AML-193 (cell line): ENCODE data around the gene LBX1.

Experiments used
- DNase-seq, 2 experiments: peaks; one replicate each; lab custom pipeline; 2025; lab: John Stamatoyannopoulos, UW

LBX1 gene

DNA sequence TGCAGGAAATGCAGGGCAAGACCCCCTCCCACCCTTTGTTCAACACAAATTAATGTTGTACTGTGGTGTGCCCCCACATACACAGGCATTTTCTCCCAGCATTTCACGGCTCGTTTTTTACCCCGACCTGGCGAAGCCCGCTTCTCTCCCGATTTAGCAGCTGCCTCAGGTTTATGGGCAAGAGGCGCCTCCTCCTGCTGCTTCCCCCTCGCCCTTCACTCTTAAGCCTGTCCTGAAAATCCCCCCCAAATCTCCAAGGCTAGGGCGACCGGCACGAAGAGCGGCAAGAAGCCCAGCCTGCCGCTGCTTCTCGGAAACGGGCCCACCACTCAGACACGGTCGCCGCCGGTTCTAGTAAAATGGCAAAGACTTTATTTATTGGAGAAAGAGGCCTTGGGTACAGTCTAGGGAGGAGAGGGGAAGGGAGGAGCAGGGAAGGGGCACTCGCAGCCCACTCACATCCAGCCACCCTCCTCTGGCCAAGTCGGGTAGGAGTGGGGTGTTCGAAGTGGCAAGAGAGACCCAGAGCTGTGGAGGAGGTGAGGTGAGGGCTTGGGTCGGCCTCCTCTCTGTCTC, 3.3 kb downstream of the LBX1 start:
- DNase-seq, result no peak

DNA sequence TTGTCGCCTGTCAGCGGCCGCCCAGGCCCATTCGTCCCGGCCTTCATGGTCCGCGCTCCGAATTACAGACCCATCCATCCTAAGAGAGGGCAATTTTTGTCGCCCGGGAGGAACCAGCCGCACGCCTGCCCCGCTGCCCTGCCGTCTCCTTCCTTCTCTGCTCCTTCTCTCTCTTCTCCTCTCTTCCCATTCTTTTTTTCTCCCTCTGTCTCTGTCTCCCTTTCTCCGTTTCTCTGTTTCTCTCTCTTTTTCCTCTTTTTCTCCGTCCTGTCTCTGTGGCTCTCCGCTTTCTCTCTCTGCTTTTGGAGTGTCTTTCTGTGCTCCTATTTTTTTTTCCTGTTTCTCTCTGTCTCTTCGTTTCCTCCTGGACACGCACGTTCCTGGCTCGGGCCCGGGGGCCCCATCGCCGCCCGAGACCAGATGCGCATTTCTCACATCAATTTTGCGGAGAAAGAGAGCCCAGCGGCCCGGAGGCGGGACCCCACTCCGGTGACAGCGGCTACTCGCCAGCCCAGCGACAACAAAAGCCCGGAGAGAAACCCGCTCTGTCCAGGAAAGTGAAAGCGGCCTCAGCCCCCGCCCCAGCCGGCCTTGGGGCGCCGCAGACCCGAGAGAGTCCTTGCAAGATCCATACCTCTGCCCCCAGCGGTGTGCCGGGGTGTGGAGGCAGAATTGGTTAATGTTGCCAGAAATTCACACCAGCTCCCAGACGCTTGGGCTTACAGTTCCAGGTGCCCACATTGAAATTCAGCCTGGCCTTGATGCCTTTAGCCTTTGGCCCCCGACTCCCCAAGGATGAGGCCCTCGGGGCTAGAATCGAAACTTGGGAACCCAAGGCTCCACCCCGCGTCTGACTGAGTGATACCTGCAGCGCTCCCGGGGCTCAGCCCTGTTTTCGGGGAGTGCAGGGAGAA, 4.1 kb downstream of the LBX1 start:
- no peak for DNase-seq

DNA sequence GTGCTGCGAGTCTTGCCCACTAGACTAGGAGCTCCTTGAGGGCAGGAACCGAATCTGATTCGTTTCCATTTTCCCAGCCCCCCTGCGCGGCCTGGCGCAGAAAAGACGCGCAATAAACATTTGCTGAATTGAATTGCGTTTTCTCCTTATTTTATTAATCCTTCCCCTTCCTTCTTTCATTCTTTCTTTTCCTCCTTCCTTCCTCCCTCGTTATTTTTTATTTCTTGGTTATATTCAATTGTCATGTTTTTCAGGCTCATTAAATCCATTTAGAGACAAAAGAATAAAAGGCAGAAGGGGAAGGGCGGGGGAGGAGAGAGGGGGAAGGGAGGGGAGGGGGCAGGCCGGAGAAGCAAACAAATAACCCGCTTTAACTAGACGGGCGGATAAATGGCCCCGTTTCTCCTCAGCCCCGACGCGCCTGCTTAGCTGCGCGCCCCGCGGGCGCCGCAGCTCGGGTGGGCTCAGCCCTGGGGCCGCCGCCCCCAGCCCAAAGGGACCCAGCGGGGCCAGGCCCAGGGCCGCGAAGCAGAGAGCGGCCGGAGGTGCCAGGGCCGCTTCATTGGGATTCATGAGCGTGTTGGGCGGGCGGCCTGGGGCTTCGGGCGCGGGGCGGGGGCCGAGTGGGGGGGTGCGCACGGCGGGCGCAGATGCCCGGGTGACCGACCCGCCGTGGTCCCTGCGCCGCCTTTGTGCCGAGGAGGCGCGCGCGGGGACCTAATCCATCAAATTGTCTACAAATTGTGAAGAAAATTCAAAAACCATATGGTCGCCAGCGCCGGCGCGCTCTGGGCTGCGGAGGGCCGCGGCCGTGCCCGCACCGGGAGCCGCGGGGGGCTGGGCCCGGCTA, 5.0 kb downstream of the LBX1 start:
- no peak for DNase-seq

DNA sequence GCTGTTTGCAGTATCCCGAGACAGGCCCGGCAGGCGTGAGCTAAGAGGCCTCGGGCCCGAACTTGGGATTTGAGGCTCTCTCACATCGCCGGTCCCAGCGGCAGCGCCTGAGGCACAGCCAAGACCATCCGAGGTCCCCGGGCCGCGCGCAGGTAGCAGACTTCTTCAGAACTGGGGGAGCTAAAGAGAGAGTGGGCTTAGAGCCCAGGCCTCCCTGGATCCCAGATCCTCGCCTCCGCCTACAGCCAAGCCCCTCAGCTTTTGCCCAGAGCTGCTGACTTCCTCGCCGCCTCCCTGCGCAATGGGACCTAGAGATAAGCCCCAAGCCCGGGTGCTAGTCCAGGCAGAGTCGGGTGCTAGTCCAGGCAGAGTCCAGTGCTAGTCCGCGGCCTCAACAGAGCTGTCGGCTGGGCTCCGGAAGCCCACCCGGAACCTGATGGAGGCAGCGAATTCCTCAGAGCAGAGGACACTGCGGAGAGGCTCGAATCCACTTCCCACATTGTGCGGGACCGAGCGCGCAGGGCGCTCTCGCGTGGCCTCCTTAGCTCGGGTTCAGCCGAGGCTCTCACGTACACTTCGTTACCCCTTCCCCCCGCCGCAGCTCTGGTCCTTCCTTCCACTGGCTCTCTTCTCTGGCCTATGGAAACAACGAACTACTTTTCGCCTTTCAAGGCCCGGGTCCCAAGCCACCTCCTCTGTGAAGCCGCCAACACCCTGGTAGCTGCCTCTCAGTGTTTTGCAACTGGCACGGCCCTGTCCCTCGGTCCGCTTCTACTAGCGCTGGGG, 5.8 kb downstream of the LBX1 start:
- no peak for DNase-seq

DNA sequence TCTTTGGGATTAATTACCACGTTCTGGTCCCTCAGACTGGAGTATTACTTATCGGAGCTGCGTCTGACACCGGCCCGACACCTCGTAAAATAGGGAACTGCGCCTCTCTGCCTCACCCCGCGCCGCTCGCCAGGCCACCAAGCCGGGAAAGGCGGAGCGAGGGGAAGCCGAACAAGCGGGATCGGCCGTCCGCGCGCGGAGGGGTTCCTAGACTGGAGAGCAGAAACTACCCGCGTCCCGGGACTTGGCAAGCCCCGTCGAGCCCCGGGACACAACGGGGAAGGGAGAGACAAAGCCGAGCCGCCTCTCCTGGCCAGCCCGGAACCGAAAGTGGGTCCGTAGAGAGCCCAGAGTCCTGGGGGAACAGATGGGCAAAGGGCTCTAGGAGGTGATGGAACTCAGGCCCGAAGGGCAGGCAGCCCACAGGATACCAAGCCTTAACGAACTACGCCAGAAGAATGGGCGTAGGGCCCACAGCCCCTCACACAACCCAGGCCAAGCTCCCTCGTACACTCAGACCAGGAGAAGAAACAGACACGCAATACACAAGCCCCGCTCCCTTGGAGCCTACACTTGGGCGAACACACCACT, 6.5 kb downstream of the LBX1 start:
- DNase-seq, result no peak

DNA sequence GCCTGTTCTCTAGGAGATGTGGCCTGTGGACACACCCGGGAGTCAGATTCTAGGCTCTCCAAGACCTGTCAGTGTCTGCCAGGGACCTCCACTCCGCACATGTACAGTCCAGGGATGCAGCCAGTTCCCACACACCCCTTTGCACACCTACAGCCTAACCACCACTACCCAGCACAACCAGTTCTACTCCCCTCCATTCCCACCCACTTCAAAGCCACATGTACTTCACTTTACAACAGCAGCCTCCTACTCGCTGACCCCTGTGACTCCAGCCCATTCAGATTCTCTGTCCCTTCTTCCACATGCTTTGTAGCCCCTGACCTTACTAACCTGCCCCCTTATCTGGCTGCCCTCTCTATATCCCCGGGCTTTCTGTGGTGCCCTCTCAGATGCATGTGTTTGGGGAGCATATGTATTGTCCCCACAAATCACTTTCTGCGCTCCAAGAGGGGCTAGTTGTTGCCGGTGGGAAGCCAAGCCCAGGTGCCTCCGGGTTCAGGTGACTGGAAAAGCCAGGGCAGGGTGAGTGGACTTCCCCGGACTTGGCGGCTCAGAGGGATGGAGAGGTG, 7.2 kb downstream of the LBX1 start:
- DNase-seq, result no peak

DNA sequence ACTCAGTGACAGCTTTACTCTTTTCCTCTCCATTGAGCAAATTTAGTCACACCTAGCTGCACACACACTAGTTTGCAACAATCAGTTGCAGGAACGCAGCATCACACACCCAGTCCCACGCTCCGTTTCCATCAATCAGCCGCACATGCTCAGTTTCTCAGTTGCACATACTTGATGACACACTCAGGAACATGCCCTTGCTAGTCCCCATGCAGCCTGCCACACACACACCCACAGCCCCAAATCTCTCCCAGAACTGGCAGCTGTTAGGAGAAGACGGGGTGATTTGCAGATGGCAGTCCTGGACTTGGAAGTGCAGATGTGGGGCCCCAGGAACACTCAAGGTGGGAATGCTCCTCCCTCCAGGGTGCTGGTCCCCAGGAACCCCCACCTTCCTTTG, 7.7 kb downstream of the LBX1 start:
- DNase-seq, result no peak

DNA sequence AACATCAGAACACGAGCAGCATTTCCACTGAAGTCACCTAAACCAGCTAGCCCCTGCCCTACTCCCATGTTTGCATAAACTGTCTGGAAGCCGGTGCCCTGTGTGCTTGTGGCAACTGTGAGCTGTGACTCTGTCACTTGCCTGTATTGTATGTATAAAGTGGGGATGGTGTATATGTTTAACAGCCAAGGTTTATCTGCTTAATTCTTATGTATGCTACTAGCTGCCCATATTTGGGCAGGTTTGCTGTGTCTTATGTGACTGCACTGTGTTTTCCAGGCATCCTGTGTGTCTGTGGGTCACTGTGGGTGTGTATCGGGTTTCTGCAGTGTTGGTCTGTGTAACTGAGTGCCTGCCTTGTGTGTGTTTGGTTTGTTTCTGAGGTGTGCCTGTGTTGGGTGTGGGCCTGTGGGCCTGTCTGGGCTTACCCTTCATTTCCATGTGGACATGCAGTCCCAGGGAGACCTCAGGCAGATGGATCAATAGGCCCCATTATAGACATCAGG, 9.3 kb downstream of the LBX1 start:
- DNase-seq, result no peak

DNA sequence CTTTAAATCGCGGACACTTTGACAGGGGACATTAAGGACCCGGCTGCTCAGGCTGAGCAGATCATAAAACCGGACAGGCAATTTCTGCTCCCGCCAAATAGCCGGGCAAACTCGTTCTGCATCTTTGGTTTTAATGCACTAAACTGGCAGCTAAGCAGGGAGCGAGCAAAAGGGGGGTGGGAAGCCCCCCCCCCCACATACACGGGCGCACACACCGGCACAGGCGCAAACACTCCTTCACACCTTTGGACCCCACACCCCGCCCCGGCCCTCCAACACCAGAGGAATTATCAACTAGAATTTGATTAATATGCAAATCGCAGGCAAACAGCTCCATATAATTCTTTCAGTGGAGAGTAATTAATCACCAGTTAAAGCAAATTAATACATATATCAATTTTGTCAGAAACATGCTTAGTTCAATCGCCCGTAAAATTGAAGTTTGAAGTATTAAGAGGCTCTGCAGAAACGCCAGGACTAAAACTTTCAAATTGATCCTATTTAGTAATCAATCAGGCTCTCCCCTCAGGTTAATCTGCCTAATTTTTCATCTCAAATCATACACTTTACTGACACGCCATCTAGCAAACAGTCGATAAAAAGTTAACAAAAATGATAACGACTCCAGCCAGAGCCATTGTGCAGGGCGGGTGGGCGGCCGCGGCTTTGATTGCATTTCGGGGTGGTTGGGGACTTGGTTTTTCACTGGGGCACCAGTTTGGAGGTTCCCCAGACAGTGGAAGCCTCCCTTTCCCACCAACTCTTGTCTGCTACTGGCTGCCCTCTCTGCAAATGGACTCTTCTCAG, 9.9 kb downstream of the LBX1 start:
- DNase-seq, result no peak

DNA sequence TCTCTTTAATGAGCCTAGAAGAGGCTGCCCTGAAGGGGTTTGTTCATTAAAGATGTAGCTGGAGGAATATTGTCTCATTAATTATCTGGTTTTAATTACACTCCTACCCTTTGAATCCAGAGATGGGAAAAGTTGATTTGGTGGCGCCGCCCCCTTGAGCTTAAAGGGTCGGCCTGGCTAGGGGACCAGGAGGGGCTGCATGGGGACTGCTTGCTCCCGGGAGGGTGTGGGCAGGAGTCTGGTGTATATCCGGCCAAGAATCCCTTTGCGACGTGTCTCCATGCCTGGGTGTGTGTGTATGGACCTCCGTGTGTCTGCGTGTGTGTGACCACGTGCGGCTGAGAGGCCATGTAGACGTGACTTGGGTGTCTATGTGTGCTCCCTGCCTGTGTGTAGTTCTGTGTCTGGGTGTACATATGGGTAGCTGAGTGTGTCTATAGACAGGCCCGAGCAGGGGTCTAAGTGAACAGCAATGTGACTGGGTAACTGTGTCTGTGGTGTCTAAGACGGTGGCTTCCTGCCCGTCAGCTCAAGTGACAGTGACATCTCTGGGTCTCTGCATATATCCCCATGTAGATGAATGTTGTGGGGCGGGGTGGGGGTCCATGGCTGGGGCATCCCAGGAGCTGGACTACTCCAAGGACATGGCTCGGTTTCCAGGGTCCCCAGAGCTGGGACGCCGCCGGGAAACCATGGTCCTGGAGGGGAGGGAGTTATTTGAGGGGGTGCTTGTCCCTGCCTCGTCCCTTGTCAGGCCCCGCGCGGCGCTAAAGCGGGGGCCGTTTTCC, 10.7 kb downstream of the LBX1 start:
- no peak for DNase-seq

DNA sequence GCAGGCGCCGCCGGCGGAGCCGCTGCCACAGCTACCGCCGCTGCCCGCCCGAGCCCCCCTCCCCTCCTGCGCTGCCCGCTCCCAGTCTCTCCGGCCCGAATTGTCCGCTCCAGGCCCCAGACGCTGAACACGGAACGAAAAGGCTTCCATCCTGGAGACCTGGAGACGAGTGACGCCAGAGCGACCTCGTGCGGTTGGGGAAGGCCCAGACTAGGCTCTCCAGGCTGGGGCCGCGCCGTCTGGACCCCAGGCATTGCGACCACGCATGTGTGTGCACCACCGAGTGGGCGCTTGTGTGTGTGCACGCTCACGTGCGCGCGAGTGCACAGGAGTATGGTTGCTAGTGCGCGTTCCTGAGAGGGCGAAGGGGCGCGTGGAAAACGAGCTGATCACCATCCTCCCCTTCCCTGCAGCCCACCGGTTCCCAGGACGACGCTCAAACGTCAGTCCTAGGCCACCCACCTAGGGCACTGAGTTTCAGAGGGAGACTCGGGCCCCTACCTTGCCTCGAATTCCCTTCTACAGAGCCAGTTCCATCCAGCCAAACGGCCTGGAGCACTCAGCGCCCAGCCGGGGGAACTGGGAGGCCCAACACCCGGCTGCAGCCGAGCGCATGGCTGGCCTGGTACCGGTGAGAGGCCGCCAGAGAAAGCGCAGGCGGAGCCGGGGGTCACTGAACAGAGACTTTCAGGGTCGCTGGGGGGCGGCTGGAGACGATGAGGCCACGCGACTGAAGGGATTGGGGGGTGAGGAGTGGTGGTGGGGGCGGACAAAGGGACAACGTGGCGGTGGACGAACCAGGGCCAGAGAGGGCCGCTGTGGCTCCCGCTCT, 11.6 kb downstream of the LBX1 start:
- no peak for DNase-seq

DNA sequence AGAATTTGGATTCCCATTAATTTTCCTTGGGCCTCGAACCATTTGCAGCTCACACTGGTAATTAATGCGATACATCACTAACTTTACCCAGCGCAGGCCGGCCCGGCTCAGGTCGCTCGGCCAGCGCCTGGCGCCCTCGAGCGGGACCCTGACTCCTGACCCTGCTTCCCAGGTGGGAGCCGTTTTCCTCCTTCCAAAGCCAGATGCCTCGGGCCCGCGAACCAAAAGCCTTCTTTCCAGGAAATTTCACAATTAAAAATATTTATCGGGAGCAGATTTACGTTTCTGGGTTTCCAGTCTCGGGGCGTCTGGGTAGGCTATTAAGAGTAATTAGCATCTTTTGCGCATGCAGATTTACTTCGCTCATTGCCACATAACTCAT, 12.2 kb downstream of the LBX1 start:
- no peak for DNase-seq

DNA sequence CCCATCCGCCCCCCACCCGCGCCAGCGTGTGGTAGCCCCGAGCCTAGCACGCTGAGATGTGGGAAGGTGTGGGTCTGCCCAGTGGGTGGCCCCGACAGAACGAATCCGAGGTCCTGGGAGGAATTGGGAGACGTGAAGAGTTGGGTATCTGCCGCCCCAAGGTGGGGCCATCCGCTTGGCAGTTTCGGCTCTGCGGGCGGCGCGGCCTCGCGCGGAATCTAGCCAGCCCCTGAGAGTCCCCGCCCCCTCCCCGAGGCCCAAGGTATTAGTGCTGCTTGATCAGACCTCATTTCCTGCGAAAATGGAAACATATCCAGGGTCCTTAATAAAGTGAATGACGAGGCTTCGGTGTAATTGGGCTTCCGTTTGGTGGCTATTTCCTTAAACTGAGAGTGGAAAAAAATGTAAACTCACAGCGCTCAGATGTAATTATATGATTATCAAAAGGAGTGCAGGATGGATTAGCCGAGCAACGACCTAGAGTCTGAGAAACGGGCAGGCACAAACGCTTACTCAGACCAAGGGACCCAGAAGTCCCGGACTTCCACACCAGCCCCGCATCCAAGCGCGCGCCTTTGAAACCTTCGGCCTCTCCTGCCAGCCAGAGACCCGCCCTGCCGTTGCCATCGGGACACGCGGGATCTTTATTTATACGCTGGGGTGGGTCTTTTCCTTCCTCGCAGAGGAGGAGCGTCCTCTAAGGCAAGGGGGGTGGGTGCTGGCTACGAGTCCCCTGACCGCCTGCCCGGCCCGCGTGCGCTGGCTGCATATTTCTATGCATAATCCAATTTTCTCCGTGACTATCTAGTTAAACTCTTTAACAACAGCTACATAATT, 12.8 kb downstream of the LBX1 start:
- DNase-seq, result no peak

DNA sequence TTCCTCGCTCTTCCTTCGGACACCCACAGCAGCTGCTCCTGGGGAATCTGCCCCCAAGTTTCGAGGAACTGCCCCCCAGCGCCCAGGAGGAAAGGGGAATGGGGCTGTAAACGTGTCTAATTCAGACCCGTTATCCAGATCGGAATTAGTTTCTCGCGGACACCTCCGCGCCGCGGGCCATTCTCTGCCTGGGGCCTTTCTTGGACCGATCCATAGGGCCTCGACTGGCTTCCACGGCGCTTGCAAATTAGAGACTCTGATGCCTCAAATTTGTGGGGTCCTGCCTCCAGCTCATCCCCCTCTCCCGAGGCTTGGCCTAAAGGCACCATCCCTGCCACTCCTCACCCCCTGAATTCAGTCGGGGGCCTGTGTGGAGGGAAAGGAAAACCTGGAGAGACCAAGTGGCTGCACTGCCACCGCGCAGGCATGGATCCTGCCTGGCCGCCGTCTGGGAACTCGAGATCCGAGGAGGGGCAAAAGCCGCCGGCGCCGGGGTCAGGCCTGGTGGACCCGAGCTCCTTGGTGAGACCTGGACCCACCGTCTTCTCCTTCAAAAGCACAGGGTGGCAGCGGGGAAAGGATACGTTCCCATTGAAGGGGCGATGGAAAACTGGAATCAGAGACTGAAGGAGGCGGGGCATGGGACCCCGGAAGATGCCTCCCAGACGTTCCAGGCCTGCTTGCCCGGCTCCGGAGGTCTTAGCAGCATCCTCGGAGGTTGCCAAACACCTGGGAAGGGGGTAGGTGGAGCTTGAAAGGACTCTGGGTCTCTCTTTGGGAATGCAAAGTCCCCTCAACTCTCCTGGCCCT, 13.7 kb downstream of the LBX1 start:
- no peak for DNase-seq

DNA sequence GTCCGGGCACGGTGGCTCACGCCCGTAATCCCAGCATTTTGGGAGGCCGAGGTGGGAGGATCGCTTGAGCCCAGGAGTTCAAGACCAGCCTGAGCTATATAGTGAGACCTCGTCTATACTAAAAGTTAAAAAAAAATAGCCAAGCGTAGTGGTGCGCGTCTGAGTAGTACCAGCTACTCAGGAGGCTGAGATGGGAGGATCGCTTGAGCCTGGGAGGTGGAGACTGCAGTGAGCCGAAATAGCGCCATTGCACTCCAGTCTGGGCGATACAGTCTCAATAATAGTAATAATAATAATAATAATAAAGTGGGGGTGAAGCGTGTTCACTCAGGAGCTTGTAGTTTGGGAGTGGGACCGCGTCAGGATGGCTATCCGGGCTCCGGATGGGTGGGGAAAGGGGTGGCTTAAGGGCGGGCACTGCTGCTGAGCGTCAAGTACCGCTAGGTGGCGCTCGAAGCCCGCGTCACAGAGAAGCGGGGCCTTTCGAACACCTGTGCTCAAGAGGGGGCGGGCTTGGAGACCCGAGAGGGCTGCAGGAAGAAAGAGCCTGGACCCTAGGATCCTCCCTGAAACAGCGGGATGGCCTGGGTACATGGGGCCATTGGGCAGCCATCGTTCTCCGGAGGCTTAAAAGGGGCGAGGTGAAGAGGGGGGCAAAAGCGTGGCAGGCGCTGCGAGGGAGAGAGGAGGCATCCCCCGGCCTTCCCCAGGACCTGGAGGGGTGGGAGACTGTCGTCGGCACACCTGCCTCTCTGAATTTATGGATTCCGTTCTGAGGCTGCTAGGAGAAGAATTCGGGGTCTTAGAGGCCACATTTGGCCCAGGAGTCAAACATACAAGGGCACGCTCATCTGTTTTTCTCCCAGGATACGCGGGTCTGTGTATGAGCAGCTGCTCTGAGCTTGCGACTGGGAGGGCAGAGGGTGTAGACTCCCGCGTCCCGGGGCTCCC, 14.5 kb downstream of the LBX1 start:
- peak; percentile 21 to 31 for DNase-seq

DNA sequence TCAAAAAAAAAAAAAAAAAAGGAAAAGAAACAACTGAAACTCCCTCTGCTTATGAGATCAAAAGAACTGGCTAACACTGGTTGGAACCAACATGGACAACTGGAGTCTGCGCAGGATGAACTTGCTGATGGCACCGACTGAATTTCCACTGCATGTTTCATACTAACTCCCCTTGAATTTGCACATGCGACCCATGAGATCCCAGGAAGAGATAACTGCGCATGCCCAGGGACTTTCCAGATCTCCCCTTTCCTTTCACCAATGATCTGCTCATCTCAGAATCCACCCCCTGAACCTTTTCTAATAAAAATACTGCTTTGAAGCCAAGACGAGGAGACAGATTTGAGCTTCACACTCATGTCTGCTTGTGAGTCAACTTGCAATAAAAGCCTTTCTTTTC, 20.7 kb downstream of the LBX1 start:
- no peak for DNase-seq
